H1 (cell line): ENCODE data around the gene ESPNL. TPM values are rescaled to one million over a fixed set of nuclear protein-coding genes. Genes with fewer than 3 reads are reported as not detected.

Experiments used
- CTCF ChIA-PET: fragments of 300-600 bp; sonication (Branson Sonifier 250); formaldehyde crosslinking; loops from one replicate; lab custom pipeline; 2021; ENCODE audit not compliant: partially characterized antibody; lab: Charles Lee
- POLR2A ChIA-PET: fragments of 300-600 bp; sonication (Branson Sonifier 250); formaldehyde crosslinking; loops from one replicate; lab custom pipeline; 2021; ENCODE audit warnings: inconsistent platforms; ENCODE audit not compliant: partially characterized antibody; lab: Charles Lee
- DNase-seq, 2 experiments: peaks; one replicate each; pipeline versions ENCODE4 v3.0.0 to v3.0.0-alpha.2; 2010 to 2022; ENCODE audit warnings: low spot score in 2 of 2, low read depth in 1 of 2, mixed read lengths in 1 of 2
- FAIRE-seq: peaks from 2 replicates; lab custom pipeline; 2011; peaks lifted over from hg19 to GRCh38; lab: Jason Lieb, UNC
- H2AFZ ChIP-seq: 2 replicates; pipeline ENCODE4 v1.8.1; 2012; ENCODE audit warnings: low read length, inconsistent platforms
- H2AK5ac ChIP-seq: 2 replicates; pipeline ENCODE4 v1.6.1; 2013; ENCODE audit warnings: low read depth, low read length
- H2BK120ac ChIP-seq: replicated peaks from 2 replicates; pipeline ENCODE3; 2013; ENCODE audit warnings: low read depth, low read length, inconsistent platforms
- H2BK12ac ChIP-seq: 2 replicates; pipeline ENCODE4 v1.6.1; 2013; ENCODE audit warnings: low read depth, low read length
- H2BK15ac ChIP-seq: 2 replicates; pipeline ENCODE4 v1.6.1; 2013; ENCODE audit warnings: low read length
- H2BK20ac ChIP-seq: 2 replicates; pipeline ENCODE4 v1.6.1; 2013; ENCODE audit warnings: low read length
- H2BK5ac ChIP-seq: 2 replicates; pipeline ENCODE4 v1.6.1; 2013; ENCODE audit warnings: low read depth, low read length
- H3K14ac ChIP-seq: 2 replicates; pipeline ENCODE4 v1.6.1; 2013; ENCODE audit warnings: inconsistent platforms; ENCODE audit not compliant: insufficient read length
- H3K18ac ChIP-seq: 2 replicates; pipeline ENCODE4 v1.6.1; 2013; ENCODE audit warnings: low read length; ENCODE audit errors: extremely low read depth
- H3K23ac ChIP-seq: 2 replicates; pipeline ENCODE4 v1.6.1; 2013; ENCODE audit warnings: inconsistent platforms; ENCODE audit not compliant: insufficient read length
- H3K23me2 ChIP-seq: 2 replicates; pipeline ENCODE4 v1.6.1; 2013; ENCODE audit warnings: low read depth, low read length
- H3K27ac ChIP-seq: 2 replicates; pipeline ENCODE4 v1.6.1; 2011; ENCODE audit warnings: low read depth, low read length, inconsistent platforms
- H3K27me3 ChIP-seq, 4 experiments: replicated peaks in 1 of 4; 1 replicate in 1 of 4; 2 replicates in 3 of 4; pipeline versions ENCODE4 v1.6.1 to v1.8.1; 2011 to 2013; ENCODE audit warnings: low read length in 3 of 4, mild to moderate bottlenecking in 3 of 4, inconsistent platforms in 2 of 4, mixed read lengths in 2 of 4, moderate library complexity in 1 of 4; ENCODE audit not compliant: control insufficient read depth in 3 of 4, insufficient read depth in 3 of 4; ENCODE audit errors: extremely low read depth in 1 of 4
- H3K36me3 ChIP-seq, 4 experiments: 2 replicates each; pipeline versions ENCODE4 v1.6.1 to v1.8.1; 2011 to 2013; ENCODE audit warnings: mild to moderate bottlenecking in 4 of 4, low read length in 3 of 4, moderate library complexity in 2 of 4, control low read depth in 1 of 4, inconsistent platforms in 1 of 4; ENCODE audit not compliant: insufficient read depth in 4 of 4, control insufficient read depth in 2 of 4
- H3K4ac ChIP-seq: replicated peaks from 2 replicates; pipeline ENCODE3; 2013; ENCODE audit warnings: low read length, low read depth, mixed read lengths, inconsistent platforms; ENCODE audit not compliant: insufficient read length
- H3K4me1 ChIP-seq, 4 experiments: replicated peaks in 1 of 4; 1 replicate in 1 of 4; 2 replicates in 3 of 4; pipeline versions ENCODE4 v1.6.1 to v1.8.1; 2011 to 2013; ENCODE audit warnings: low read length in 3 of 4, inconsistent platforms in 2 of 4, mixed read lengths in 1 of 4; ENCODE audit not compliant: insufficient read depth in 4 of 4, control insufficient read depth in 3 of 4
- H3K4me2 ChIP-seq, 2 experiments: 2 replicates each; pipeline versions ENCODE4 v1.6.1 to v1.8.1; 2011 to 2013; ENCODE audit warnings: low read depth in 2 of 2, low read length in 2 of 2, control low read depth in 1 of 2, inconsistent platforms in 1 of 2, mild to moderate bottlenecking in 1 of 2; ENCODE audit not compliant: insufficient read depth in 1 of 2
- H3K4me3 ChIP-seq, 4 experiments: fragments of 200-600, 300-600 bp in 1 of 4; sonication (generic), shearing (Covaris generic), sonication (Bioruptor Twin) in 1 of 4; 2 replicates each; pipeline versions ENCODE4 v1.5.1 to v1.8.1; 2011 to 2016; ENCODE audit warnings: low read length in 4 of 4, low read depth in 3 of 4, control low read depth in 2 of 4, inconsistent platforms in 2 of 4, mild to moderate bottlenecking in 2 of 4, mixed read lengths in 1 of 4, moderate library complexity in 1 of 4; ENCODE audit not compliant: insufficient read depth in 2 of 4; ENCODE audit errors: extremely low read depth in 1 of 4
- H3K56ac ChIP-seq: replicated peaks from 2 replicates; pipeline ENCODE3; 2013; ENCODE audit warnings: low read depth, mild to moderate bottlenecking, mixed read lengths, low read length, inconsistent platforms; ENCODE audit not compliant: insufficient read length
- H3K79me1 ChIP-seq: 2 replicates; pipeline ENCODE4 v1.6.1; 2013; ENCODE audit warnings: low read depth, low read length, control low read depth
- H3K79me2 ChIP-seq, 2 experiments: 2 replicates each; pipeline versions ENCODE4 v1.6.1 to v1.8.1; 2012 to 2013; ENCODE audit warnings: low read length in 2 of 2, mild to moderate bottlenecking in 2 of 2, inconsistent platforms in 1 of 2; ENCODE audit not compliant: insufficient read depth in 2 of 2, control insufficient read depth in 1 of 2
- H3K9ac ChIP-seq, 4 experiments: replicated peaks in 1 of 4; 1 replicate in 1 of 4; 2 replicates in 3 of 4; pipeline versions ENCODE4 v1.6.1 to v1.8.1; 2011 to 2013; ENCODE audit warnings: low read depth in 3 of 4, low read length in 3 of 4, control low read depth in 2 of 4, mild to moderate bottlenecking in 2 of 4, moderate library complexity in 2 of 4, inconsistent platforms in 1 of 4; ENCODE audit errors: extremely low read depth in 1 of 4
- H3K9me3 ChIP-seq, 2 experiments: 2 replicates each; pipeline versions ENCODE4 v1.6.1 to v1.8.1; 2012 to 2013; ENCODE audit warnings: mild to moderate bottlenecking in 2 of 2, moderate library complexity in 2 of 2, control low read depth in 1 of 2, inconsistent platforms in 1 of 2, low read depth in 1 of 2, low read length in 1 of 2, mixed read lengths in 1 of 2; ENCODE audit not compliant: insufficient read depth in 2 of 2
- H4K20me1 ChIP-seq, 2 experiments: replicated peaks in 1 of 2; 2 replicates each; pipeline versions ENCODE3 to v1.8.1; 2011 to 2013; ENCODE audit warnings: inconsistent platforms in 2 of 2, low read length in 2 of 2, mild to moderate bottlenecking in 1 of 2; ENCODE audit not compliant: insufficient read depth in 2 of 2, control insufficient read depth in 1 of 2
- H4K5ac ChIP-seq: 2 replicates; pipeline ENCODE4 v1.6.1; 2013; ENCODE audit warnings: low read length, low read depth, mixed read lengths, inconsistent platforms; ENCODE audit not compliant: insufficient read length
- H4K8ac ChIP-seq: 2 replicates; pipeline ENCODE4 v1.8.0; 2013; ENCODE audit warnings: mild to moderate bottlenecking, moderate library complexity, low read length, inconsistent platforms; ENCODE audit not compliant: insufficient read depth; ENCODE audit errors: extremely low read depth
- H4K91ac ChIP-seq: replicated peaks from 2 replicates; pipeline ENCODE3; 2013; ENCODE audit warnings: low read length, mixed read lengths, inconsistent platforms; ENCODE audit not compliant: insufficient read length
- WGBS, 2 experiments: shearing (Covaris generic) in 1 of 2; methylation state at CpG; one replicate each; pipeline versions ENCODE4 v1.1.6 to v1.1.7; 2013 to 2015; ENCODE audit warnings: low lambda C conversion rate in 2 of 2, mixed read lengths in 2 of 2, inconsistent platforms in 1 of 2, low coverage in 1 of 2, missing lambda C conversion rate in 1 of 2; ENCODE audit not compliant: insufficient replicate concordance in 2 of 2, insufficient coverage in 1 of 2, insufficient read length in 1 of 2; ENCODE audit errors: extremely low coverage in 1 of 2, missing lambda C conversion rate in 1 of 2; 5-methylcytosine and 5-hydroxymethylcytosine counted together
- polyA plus RNA-seq, 7 experiments: library from polyadenylated mRNA; depleted of rRNA in 3 of 7; stranded (reverse) in 5 of 7; unstranded in 2 of 7; fragments of >200 nt in 5 of 7; fragments of 200-250 nt in 2 of 7; gene quantifications; 1 replicate in 5 of 7; 2 replicates in 1 of 7; 4 replicates in 1 of 7; pipeline versions ENCODE4 v1.2.1 to v1.2.3, GENCODE V29; 2011 to 2013; ENCODE audit warnings: missing spikeins in 2 of 7, mixed read lengths in 2 of 7
- total RNA-seq: library from RNA; stranded (reverse); fragmentation: NEBNext Ultra II Directional; extraction: Animal tissue kit (Norgen Biotek cat#: 25700); gene quantifications from 2 replicates; pipeline ENCODE4 v1.2.1, GENCODE V29; 2021

The ESPNL gene
- total and polyA plus RNA-seq, 2 of the 8 experiments (the other 6 are each of a cell fraction or from before 2014, with no cell fraction given): 0.68 to 1.3 TPM

DNA sequence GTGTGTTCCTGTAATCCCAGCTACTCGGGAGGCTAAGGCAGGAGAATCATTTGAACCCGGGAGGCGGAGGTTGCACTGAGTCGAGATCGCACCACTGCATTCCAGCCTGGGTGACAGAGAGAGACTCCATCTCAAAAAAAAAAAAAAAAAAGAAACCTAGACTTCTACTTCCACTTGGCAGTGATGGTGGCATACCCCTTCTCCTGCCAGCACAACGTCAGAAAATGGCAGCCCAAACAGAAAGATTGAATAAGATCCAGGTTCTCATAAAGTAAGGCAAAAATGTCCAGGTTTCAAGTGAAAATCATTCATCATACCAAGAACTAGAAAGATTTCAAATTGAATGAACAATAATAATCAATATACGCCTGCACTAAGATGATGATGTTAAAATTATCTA, 15.4 kb upstream of the ESPNL start:
- Histone ChIP-seq H2BK120ac (no peak overlapping the region), H3K36me3 (peaks cover 19 to 65% (median 46%) of the 10 kb centered on the region in 4 experiments), H3K18ac (no peak overlapping the region), H2BK12ac (no peak overlapping the region), H3K23ac (no peak overlapping the region), H3K27me3 (no peaks in the 10 kb centered on the region), H3K79me2 (peaks cover 0 to 3% of the 10 kb centered on the region in 2 experiments; a peak in 1 of 4 replicates), H3K23me2 (no peaks in the 10 kb centered on the region), H4K5ac (no peak overlapping the region), H3K27ac (no peak overlapping the region), H4K91ac (no peak overlapping the region), H3K4me2 (no peak overlapping the region), H3K14ac (no peak overlapping the region), H2BK5ac (no peak overlapping the region), H4K20me1 (peaks cover 6 to 10% of the 10 kb centered on the region in 2 experiments), H2AFZ (no peak overlapping the region), H2BK20ac (no peak overlapping the region), H3K4me1 (no peaks in the 10 kb centered on the region), H3K9ac (no peak overlapping the region), H4K8ac (no peak overlapping the region), H3K4me3 (no peak overlapping the region), H3K79me1 (no peaks in the 10 kb centered on the region), H3K4ac (no peak overlapping the region), H2AK5ac (no peak overlapping the region), H3K9me3 (no peaks in the 10 kb centered on the region), H2BK15ac (no peak overlapping the region), H3K56ac (no peak overlapping the region)
- ChIA-PET CTCF (no interaction called here), POLR2A (interaction anchor here (1.2 kb wide), 1 partner anchor 9 kb away, joined by 4 read pairs; no protein-coding TSS in a partner anchor)
- FAIRE-seq: no peak
- DNase-seq: no peak
- WGBS, 2 experiments: 84% methylated on average over 2 of the region's 7 CpGs; no CpG with 5 or more reads in 1 of the 2 experiments
